A549 (cell line): ENCODE results near the gene CUX1. TPM values are rescaled to one million over a fixed set of nuclear protein-coding genes. Genes with fewer than 3 reads are reported as not detected.

Experiments used
- ATAC-seq, 2 experiments: fragments of 200-7000 bp in 1 of 2; fragments of >200 bp in 1 of 2; cut with Nextera tagmentation in 1 of 2; cut with Tn5 transposase in 1 of 2; 3 replicates each; pipeline versions ENCODE4 v1.8.0 to v1.9.1; 2018 to 2020; ENCODE audit warnings: mild to moderate bottlenecking in 1 of 2, moderate library complexity in 1 of 2
- CTCF ChIA-PET: fragments of 300-600 bp; sonication (Branson Sonifier 250); formaldehyde crosslinking; extraction: SDS; loops from one replicate; lab custom pipeline; 2021; ENCODE audit warnings: antibody characterized with exemption, inconsistent platforms; lab: Yijun Ruan, JAX
- POLR2A ChIA-PET: fragments of 350-600 bp; formaldehyde crosslinking; extraction: SDS; loops from one replicate; lab custom pipeline; 2021; ENCODE audit warnings: antibody characterized with exemption, inconsistent platforms; lab: Yijun Ruan, JAX
- DNase-seq, 2 experiments: peaks; one replicate each; pipeline versions ENCODE4 v3.0.0 to v3.0.0-alpha.2; 2011 to 2016; ENCODE audit warnings: low read depth in 1 of 2, low spot score in 1 of 2
- FAIRE-seq: peaks from 2 replicates; lab custom pipeline; 2011; peaks lifted over from hg19 to GRCh38; lab: Jason Lieb, UNC
- H3K27ac ChIP-seq, 2 experiments: fragments of >200 bp; sonication (Bioruptor Twin); formaldehyde crosslinking; 3 replicates each; pipeline ENCODE4 v1.5.1; 2016 to 2017
- H3K4me1 ChIP-seq: fragments of >200 bp; sonication (Bioruptor Twin); formaldehyde crosslinking; 3 replicates; pipeline ENCODE4 v1.6.1; 2016
- H3K4me2 ChIP-seq: fragments of >200 bp; sonication (Bioruptor Twin); formaldehyde crosslinking; 3 replicates; pipeline ENCODE4 v1.6.1; 2016
- H3K4me3 ChIP-seq: fragments of >200 bp; sonication (Bioruptor Twin); formaldehyde crosslinking; 3 replicates; pipeline ENCODE4 v1.5.1; 2016
- H3K9me3 ChIP-seq: fragments of >200 bp; sonication (Bioruptor Twin); formaldehyde crosslinking; 3 replicates; pipeline ENCODE4 v1.6.1; 2016
- ATOH8 ChIP-seq: fragments of 250-450 bp; sonication (Bioruptor Pico); IDR thresholded peaks from 2 replicates; pipeline ENCODE4 v1.5.0; 2020; ENCODE audit warnings: low read depth, mild to moderate bottlenecking, moderate library complexity
- BCL3 ChIP-seq: fragments of >200 bp; sonication (Bioruptor Twin); formaldehyde crosslinking; IDR thresholded peaks from 3 replicates; pipeline ENCODE4 v1.6.1; 2016
- BHLHE40 ChIP-seq: IDR thresholded peaks from 2 replicates; pipeline ENCODE4 v1.6.1; 2012; ENCODE audit warnings: low read depth, low read length, inconsistent platforms
- CEBPB ChIP-seq, 2 experiments: fragments of >200 bp in 1 of 2; sonication (Bioruptor Twin) in 1 of 2; formaldehyde crosslinking in 1 of 2; IDR thresholded peaks; 2 replicates each; pipeline ENCODE4 v1.6.1; 2012 to 2016
- CHD4 ChIP-seq: fragments of 200-600 bp; sonication (generic); IDR thresholded peaks from 2 replicates; pipeline ENCODE4 v1.6.1; 2016; ENCODE audit warnings: antibody characterized with exemption, mild to moderate bottlenecking, borderline replicate concordance
- EHMT2 ChIP-seq: fragments of 200-600 bp; sonication (generic); IDR thresholded peaks from 2 replicates; pipeline ENCODE4 v1.6.1; 2016; ENCODE audit warnings: antibody characterized with exemption, low read depth, mild to moderate bottlenecking, moderate library complexity
- ESRRA ChIP-seq: fragments of 150-350 bp; IDR thresholded peaks from 2 replicates; pipeline ENCODE4 v1.6.1; 2014; ENCODE audit warnings: mild to moderate bottlenecking, low read length, borderline replicate concordance
- FOSB ChIP-seq: fragments of 250-450 bp; sonication (Bioruptor Pico); IDR thresholded peaks from 2 replicates; pipeline ENCODE4 v1.5.0; 2020; ENCODE audit warnings: mild to moderate bottlenecking, moderate library complexity
- FOXS1 ChIP-seq: fragments of 250-450 bp; sonication (Bioruptor Pico); IDR thresholded peaks from 2 replicates; pipeline ENCODE4 v1.5.0; 2020; ENCODE audit warnings: mild to moderate bottlenecking, moderate library complexity
- GATA3 ChIP-seq: IDR thresholded peaks from 2 replicates; pipeline ENCODE4 v1.6.1; 2012; ENCODE audit warnings: borderline replicate concordance
- HES2 ChIP-seq: fragments of >200 bp; sonication (Bioruptor Twin); formaldehyde crosslinking; IDR thresholded peaks from 2 replicates; pipeline ENCODE4 v1.6.1; 2016
- HEYL ChIP-seq: fragments of 250-450 bp; sonication (Bioruptor Pico); IDR thresholded peaks from 2 replicates; pipeline ENCODE4 v1.8.0; 2021; ENCODE audit warnings: mild to moderate bottlenecking, moderate library complexity
- MAFK ChIP-seq: fragments of 450-650 bp; IDR thresholded peaks from 2 replicates; pipeline ENCODE4 v1.6.1; 2014; ENCODE audit not compliant: partially characterized antibody
- MAX ChIP-seq: IDR thresholded peaks from 2 replicates; pipeline ENCODE4 v1.6.1; 2012
- NPAS2 ChIP-seq: fragments of 250-450 bp; sonication (Bioruptor Pico); IDR thresholded peaks from 2 replicates; pipeline ENCODE4 v1.8.0; 2022; ENCODE audit warnings: mild to moderate bottlenecking, moderate library complexity, borderline replicate concordance
- PBX3 ChIP-seq: IDR thresholded peaks from 2 replicates; pipeline ENCODE4 v1.6.1; 2012
- PHF8 ChIP-seq: fragments of 200-600 bp; sonication (generic); IDR thresholded peaks from 2 replicates; pipeline ENCODE4 v1.6.1; 2016; ENCODE audit warnings: low read depth, mild to moderate bottlenecking, antibody characterized with exemption, moderate library complexity, borderline replicate concordance
- POLR2AphosphoS2 ChIP-seq: conservative IDR thresholded peaks from 2 replicates; pipeline ENCODE4 v1.6.1; 2012; ENCODE audit warnings: low read length, improper control_type of control experiment, inconsistent platforms
- REST ChIP-seq: fragments of 200-600 bp; sonication (generic); IDR thresholded peaks from 2 replicates; pipeline ENCODE4 v1.6.1; 2016; ENCODE audit warnings: antibody characterized with exemption, mild to moderate bottlenecking, moderate library complexity
- RNF2 ChIP-seq: fragments of 200-600 bp; sonication (generic); IDR thresholded peaks from 2 replicates; pipeline ENCODE4 v1.6.1; 2016; ENCODE audit warnings: low read depth, mild to moderate bottlenecking, antibody characterized with exemption, moderate library complexity, borderline replicate concordance
- SREBF2 ChIP-seq: fragments of 450-650 bp; IDR thresholded peaks from 2 replicates; pipeline ENCODE4 v1.6.1; 2014; ENCODE audit warnings: mild to moderate bottlenecking, moderate library complexity
- USF2 ChIP-seq: fragments of 450-650 bp; IDR thresholded peaks from 2 replicates; pipeline ENCODE4 v1.6.1; 2014; ENCODE audit warnings: antibody characterized with exemption
- ZNF302 ChIP-seq: fragments of 250-450 bp; sonication (Bioruptor Pico); IDR thresholded peaks from 2 replicates; pipeline ENCODE4 v1.9.0; 2021; ENCODE audit warnings: inconsistent platforms, mild to moderate bottlenecking, moderate library complexity
- whole genome bisulfite sequencing: methylation state at CpG from one replicate; pipeline ENCODE4 v1.1.6; 2017; ENCODE audit errors: missing lambda C conversion rate; 5-methylcytosine and 5-hydroxymethylcytosine counted together
- polyA plus RNA-seq, 4 experiments: library from polyadenylated mRNA; depleted of rRNA in 3 of 4; stranded (reverse); fragments of >200 nt; fragmentation: RNase III in 1 of 4; extraction: RNeasy Plus Mini Kit Qiagen cat#74134 plus additional on column Dnase treatment in 1 of 4; gene quantifications; 2 replicates in 3 of 4; 3 replicates in 1 of 4; pipeline ENCODE4 v1.2.3, GENCODE V29; 2011 to 2017

The CUX1 gene
- polyA plus RNA-seq, 2 of the 4 experiments (the other 2 are of a cell fraction), result 32.7 to 33.4 TPM

GRCh38 chr7:102115181-102115580 is 297.8 kb downstream of the CUX1 start (continued):
- TF ChIP-seq MAX, result no peak

- Histone ChIP-seq H3K4me1 (peaks cover 6% of the 10 kb centered on the region), H3K4me2 (no peak overlapping the region), H3K9me3 (no peaks in the 10 kb centered on the region), H3K4me3 (no peak overlapping the region), H3K27ac (no peak overlapping the region)
- ChIA-PET POLR2A (no interaction called here), CTCF (interaction anchor here (0.9 to 1.0 kb wide), 2 partner anchors 9 to 12 kb away, joined by 3 to 4 read pairs; no protein-coding TSS in a partner anchor)
- 97% methylated on average over 14 of the region's 15 CpGs for WGBS
- TF ChIP-seq NPAS2 (CRISPR knock-in tag), result no peak
- TF ChIP-seq REST, result no peak
- no peak for TF ChIP-seq FOXS1 (CRISPR knock-in tag)
- no peak for TF ChIP-seq MAFK
- no peak for TF ChIP-seq POLR2AphosphoS2
- TF ChIP-seq BHLHE40, result no peak
- no peak for TF ChIP-seq HES2
- TF ChIP-seq CEBPB (IDR thresholded peaks at IDR 0.05), result no peak
- TF ChIP-seq HEYL, result no peak
- no peak for TF ChIP-seq CHD4
- TF ChIP-seq GATA3, result no peak
- TF ChIP-seq EHMT2, result no peak
- TF ChIP-seq BCL3, result no peak
- TF ChIP-seq PHF8, result no peak
- TF ChIP-seq SREBF2, result no peak
- no peak for ATAC-seq
- DNase-seq, result no peak
- no peak for FAIRE-seq
These were observed 298.5 kb downstream of the CUX1 start for GRCh38 chr7:102115931-102116330.

- CTCF ChIA-PET, result interaction anchor here (0.7 kb wide), 1 partner anchor 76 kb away, joined by 3 read pairs; no protein-coding TSS in a partner anchor
- no peak for FAIRE-seq
- POLR2A ChIA-PET, result no interaction called here
- Histone ChIP-seq H3K4me2 (no peak overlapping the region), H3K4me3 (no peak overlapping the region), H3K4me1 (peaks cover 24% of the 10 kb centered on the region), H3K27ac (peak overlapping the region in 1 of 2 experiments; percentile 62; a peak in 3 of 6 replicates), H3K9me3 (no peaks in the 10 kb centered on the region)
- 74% methylated on average over 6 of the region's 6 CpGs for WGBS
- no peak for DNase-seq
- peak in 1 of 2 experiments; percentile 43; a peak in 2 of 6 replicates for ATAC-seq
- no peak for TF ChIP-seq RNF2
- TF ChIP-seq FOSB (CRISPR knock-in tag), result no peak
- TF ChIP-seq POLR2AphosphoS2, result no peak
- TF ChIP-seq ZNF302 (CRISPR knock-in tag), result no peak
- TF ChIP-seq ESRRA, result no peak
- TF ChIP-seq USF2, result no peak
- TF ChIP-seq PBX3, result no peak
- no peak for TF ChIP-seq SREBF2
- TF ChIP-seq CHD4, result no peak
- TF ChIP-seq ATOH8, result no peak
These were observed 300.3 kb downstream of the CUX1 start for GRCh38 chr7:102117743-102118142.
